HG03095 (cell line): Measurements from ENCODE around the gene RPS18.
A peak's percentile ranks its signal among the peaks of the same experiment; 100 is the strongest.
"Not testable (repeated sequence)": the region's sequence is repeated elsewhere in the genome, so short reads cannot be mapped to it uniquely, and the experiment has no call there.

Source experiments
- ATAC-seq: cut with Tn5 transposase; IDR thresholded peaks from one replicate; pipeline ENCODE4 v1.9.1; 2021; ENCODE audit warnings: moderate library complexity; ENCODE audit not compliant: unreplicated experiment

The RPS18 gene

DNA sequence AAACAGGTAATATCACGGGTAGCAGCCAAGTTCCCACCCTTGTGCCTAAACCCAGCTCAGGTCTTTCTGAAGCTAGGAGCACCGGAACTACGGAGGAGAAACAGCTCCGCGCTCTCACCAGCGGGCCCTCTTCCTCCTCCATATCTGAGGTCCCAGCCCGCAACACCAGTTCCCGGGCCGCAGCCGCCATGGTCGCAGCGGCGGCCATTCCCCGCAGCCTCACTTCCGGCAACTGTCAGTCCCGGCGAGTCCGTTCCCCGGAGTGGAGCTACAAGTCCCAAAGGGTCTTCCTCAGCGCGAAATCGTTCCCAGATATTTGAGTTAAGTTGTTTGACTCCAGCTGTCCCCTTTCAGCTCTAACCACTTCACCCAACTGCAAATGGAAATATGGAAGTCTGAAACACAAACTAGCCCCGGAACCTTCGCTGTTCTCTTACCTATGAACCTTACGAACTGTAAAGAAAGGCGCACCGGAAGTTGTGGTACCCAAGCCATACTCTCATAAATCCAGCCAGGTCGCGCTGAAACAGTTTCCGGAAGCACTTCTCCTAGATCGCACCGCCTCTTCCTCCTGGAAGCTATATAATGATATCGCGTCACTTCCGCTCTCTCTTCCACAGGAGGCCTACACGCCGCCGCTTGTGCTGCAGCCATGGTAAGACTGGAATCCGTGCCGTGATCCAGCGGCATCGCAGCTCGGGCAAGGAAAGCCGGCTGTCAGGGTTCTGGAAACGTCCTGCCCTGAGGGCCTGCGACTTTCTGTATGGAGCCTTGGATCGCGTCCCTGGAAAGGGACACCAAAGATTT lies at the start of gene RPS18, which contains the start of gene VPS52:
Gene RPS18 (plus strand): TSS at position 608 of the 807 bp plus-strand sequence. CDS start 45 bp downstream, at position 653.
Gene VPS52 (minus strand): TSS at position 409 of the 807 bp plus-strand sequence. CDS start 201 bp downstream, at position 208.
- peak; percentile 76 for ATAC-seq

DNA sequence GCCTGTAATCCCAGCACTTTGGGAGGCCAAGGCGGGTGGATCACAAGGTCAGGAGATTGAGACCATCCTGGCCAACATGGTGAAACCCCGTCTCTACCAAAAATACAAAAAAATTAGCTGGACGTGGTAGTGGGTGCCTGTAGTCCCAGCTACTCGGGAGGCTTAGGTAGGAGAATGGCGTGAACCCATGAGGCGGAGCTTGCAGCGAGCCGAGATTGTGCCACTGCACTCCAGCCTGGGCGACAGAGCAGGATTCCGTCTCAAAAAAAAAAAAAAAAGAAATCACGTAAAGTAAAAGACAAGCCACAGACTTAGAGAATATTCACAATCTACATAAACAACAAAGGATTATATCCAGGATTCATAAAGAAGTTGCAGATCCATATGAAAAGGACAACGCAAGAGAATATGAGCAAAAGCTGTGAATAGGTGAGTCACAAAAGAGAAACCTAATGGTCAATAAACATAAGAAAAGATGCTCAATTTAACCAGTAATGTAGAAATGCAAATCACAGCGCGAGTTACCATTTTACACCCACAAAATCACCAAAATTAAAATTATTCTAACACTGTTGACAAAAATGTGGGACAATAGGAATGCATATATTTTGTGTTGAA lies 45.3 kb upstream of the RPS18 start:
- not testable (repeated sequence) for ATAC-seq

DNA sequence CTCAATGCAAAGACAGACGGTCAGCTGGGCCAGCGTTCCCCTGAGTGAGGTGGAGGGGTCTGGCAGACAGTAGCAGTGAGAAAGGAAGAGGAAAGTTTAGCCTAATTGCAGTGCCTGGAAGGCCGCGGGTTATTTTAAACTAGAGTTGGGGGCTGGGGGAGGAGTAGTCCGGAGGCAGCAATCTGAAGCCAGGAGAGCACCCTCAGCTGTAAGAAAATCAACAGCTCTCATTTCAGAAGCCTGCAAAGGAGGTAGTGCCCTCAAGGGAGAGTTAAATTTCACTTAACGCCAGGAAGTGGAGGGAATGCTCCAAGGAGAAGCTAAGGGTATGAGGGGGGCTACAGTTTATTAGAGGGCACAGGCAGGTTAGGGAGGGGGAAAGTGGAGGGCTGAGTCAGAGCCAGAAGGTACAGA lies 36.6 kb upstream of the RPS18 start:
- no peak for ATAC-seq

DNA sequence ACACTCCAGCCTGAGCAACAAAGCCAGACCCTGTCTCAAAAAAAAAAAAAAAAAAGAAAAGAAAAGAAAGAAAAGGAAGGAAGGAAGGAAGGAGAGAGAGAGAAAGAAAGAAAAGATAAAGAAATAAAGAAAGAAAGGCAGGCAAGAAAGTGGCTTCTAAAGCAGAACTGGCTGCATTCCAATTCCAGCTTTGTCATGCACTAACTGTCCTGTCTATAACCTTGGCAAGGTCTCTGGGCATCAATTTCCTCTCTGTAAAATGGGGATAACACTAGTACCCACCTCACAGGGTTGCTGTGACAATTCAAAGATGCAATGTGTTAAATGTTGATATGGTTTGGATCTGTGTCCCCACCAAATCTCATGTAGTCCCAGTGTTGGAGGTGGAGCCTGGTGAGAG lies 35.5 kb upstream of the RPS18 start:
- no peak for ATAC-seq

DNA sequence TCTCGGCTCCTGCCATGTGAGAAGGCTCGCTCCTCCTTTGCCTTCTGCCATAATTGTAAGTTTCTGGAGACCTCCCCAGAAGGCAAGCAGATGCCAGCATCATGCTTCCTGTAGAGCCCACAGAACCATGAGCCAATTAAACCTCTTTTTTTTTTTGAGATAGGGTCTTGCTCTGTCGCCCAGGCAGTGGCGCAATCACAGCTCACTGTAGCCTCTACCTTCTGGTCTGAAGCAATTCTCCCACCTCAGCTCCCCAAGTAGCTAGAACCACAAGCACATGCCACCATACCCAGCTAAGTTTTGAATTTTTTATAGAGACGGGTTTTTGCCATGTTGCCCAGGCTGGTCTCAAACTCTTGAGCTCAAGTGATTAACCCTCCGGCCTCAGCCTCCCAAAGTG lies 35.0 kb upstream of the RPS18 start:
- ATAC-seq, result no peak

DNA sequence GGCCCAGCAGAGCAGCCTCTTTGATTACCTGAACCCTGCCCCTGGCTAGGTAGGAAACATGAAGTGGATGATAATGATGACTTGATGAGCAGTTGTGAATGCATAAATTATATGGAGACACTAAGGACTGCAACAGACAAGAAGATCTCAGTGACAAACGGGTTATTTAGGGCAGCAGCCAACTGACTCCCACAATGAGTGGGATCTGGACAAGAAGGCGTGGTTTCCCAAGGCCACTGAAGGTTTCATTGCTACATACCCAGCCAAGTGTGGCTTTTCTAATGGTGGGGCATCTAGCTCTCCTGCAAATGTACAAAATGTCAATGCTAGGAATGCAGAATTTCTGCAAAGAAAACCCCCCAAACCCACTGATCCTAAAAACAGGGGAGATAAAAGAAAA lies 34.1 kb upstream of the RPS18 start:
- ATAC-seq, result no peak

DNA sequence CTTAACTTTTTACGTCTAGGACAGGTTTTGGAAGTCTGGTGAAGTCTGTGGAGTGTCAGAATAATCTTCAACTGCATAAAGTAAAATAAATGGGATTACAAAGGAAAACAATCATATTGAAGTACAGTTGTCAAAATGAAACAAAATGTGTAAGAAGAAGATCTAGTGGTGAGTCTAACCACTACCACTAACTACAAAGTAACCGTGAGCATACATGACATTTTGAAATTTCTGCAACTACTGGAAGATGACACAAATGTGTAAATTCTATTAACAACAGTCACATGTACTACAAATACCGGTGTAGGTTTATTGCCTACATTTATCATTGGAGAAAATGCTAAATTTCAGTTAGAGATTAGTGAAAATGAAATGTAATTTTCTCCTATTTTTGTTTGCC lies 29.9 kb upstream of the RPS18 start:
- no peak for ATAC-seq

DNA sequence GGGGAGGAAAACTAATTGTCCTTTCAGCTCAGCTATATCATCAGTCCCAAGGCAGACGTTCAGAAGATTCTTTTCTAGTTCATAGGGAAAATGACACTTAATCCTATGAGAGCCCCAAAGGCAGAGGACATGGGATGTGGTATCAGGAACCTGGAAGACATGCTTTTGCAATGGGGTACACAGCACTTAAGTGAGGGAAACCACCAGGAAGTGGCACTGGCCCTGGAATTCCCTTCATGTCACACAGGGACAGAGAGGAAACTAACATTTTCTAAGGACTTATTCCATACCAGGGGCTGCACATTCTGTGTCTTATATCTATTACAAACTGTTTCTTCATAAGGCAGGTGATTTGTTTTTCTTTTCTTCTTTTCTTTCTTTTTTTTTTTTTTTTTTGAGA lies 28.4 kb upstream of the RPS18 start:
- ATAC-seq, result no peak

DNA sequence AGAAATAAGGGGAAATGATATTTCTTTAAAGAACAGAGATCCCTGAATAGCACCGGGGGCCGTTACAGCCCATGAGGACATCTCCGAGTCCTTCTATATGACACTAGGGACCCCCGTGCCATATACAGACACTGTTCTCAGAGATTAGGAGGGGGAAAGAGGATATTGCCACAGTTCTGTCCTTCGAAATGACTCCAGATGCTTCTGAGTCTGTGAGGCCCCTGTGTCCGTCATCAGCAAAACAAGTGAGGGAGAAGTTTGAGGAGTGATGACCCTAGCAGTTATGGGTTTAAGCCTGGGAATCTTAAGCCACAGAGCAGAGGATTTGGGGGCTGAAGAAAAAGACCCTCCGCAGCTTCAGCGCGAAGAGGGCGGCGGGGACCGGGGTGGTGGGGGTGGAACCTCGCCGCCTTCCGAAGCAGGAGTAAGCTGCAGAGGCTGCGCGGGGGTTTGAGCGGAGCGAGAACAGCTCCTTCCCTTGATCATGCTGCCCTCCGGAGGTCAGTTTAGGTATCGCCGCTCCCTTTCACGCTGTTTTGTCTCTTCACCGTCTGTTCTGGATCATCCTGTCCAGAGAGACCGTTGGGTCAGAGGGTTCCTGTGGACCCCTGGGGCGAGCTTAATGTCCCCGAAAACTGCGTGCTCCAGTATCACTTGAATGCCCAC lies 23.8 kb upstream of the RPS18 start:
- ATAC-seq, result no peak

DNA sequence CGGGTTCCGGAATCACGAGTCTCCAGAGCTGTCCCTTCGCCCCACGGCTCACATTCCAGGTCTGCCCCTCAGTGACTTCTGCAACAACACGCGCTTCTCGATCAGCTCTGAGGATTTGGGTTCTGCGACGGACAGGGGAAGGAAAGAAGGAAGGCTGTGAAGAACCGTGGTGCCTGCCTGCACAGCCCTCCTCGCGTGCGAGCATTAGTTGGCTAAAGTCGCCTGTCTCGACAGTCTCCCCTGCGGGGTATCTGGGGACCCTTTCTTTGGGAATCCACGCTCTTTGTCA lies 23.3 kb upstream of the RPS18 start:
- no peak for ATAC-seq

DNA sequence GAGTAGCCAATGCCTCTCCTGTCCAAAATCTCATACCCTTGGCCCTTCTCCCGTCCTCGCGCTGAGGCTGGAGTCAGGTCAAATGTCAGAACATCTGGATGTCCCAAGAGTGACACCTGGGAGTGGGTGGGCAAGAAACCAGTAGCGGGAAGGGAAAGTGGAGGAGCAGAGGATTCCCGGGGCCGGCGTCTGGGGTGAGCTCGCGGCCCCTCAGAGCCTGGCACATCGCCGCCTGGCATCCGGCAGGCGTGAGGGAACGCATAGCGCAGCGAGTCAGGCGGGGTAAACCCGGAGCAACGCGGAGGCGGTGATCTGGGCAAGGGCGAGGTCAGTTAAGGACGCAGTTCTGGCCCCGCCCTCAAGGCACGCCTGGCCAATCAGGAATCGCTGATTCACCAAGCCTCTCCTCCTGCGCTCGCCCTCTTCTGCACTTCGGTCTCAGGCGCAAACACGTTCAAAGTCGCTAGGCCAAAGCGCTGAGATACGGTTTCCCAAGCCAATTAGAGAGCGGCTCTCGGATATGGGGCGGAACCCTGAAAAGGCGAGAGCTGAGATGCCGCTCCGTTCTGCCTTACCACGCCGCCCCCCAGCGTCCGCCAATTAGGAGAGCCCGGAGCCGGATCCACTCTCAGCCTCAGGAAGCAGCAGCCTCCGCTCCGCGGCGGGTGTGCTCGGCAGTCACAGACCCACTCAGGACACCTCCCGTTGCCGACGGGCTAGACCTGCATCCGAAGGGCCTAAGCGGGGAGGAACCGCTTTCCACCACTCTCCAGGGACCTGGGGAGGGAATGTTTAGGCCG lies 22.7 kb upstream of the RPS18 start:
- peak; percentile 87 for ATAC-seq

DNA sequence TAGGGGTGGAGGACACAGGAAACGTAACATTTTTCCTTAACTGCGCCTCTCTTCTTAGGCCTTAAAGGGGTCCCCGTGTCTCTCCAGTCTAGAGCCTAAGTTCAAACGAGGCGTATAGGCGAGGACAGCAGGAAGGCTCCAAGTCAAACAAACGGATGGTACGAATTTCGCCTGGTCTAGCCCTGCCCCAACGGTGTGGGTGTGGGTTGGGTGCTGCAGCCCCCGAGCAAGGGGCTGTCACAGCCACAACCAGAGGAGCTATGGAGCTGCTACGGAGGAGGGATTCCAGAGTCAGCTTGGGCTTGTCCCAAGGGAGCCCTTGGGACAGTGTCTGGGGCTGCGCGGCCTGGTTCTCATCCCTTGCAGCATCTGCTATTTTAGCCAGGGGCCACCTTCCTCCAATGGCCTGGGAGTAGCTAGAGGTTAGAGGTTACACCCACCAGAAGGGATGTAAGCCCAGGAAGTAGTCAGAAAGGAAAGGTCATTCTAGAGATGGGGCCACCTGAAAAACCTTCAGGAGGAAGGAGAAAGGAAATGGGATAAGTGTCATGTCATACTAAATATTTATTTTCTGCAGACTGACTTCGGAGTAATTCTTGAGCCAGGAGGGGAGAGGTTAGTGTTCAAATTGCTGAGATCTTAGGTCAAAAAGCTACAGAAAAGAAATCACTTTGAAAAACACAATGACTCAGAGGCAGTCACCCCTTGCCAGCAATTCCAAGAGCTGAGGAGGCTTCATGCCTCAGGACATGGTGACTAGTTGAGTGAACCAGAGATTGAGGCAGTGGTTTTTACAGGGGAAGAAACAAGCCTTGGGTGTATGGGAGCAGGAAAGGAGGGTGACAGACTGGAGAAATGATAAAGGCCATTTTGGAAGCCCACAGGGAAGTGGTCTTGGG lies 21.9 kb upstream of the RPS18 start:
- no peak for ATAC-seq

DNA sequence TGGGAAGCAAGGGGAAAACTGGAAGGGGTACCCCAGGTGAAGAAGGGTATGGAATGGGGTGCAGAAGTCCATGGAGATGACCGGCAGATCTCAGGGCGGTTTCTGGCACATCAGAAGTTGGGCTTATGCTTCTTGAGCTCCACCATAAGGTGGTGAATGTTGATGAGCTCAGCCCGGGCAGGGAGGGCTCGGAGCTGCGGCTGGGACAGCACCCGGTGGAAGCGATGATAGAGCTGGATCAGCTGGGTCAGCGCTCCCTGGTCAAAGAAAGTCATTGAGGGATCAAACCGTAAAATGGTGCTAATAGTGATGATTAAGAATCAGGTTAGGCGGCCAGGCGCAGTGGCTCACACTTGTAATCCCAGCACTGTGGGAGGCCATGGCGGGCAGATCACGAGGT lies 21.1 kb upstream of the RPS18 start:
- ATAC-seq, result no peak

DNA sequence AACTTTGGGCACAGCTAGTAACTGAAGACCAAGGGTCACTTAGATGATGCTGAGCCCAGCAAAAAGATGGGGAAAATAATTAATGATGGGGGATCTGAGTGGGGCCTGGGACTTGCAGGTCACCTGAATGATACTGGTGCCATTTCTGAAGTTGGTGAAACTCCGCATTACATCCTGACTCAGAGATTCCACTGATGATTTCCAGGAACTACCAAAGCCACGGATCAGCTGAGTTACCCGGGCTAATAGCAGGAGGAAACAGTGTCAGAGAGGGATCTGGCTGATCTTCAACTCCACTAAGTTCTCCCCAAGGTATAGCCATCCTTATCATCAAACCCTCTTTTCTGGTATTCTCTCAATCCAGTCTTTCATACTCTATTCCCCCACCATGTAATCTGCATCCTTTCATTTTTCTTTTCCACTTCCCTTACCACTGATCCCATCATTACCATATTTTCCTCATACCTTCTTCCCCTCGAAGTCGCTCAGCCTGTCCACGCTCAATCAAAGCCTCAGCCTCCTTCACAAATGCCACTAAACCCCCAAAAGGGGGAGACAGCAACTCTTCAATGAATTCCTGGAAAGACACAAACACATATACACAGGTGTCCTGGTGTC lies 20.4 kb upstream of the RPS18 start:
- no peak for ATAC-seq

DNA sequence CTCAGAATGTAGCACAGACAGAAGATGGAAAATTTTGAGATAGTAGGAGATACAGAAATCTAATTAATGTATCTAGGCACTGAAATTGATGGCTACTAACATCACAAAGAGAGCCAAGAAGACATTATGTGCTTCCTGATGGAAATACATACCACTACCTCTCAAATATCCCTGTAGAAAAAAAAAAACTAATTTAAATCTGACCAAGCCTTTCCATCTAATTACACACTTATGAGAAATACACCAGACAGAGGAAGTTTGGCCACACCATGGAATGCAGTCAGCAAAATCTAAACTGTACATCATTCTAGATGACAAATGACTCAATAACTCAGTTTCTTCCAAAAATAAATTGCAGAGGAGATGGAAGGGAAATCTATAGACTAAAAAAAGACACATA lies 19.1 kb upstream of the RPS18 start:
- ATAC-seq, result no peak

DNA sequence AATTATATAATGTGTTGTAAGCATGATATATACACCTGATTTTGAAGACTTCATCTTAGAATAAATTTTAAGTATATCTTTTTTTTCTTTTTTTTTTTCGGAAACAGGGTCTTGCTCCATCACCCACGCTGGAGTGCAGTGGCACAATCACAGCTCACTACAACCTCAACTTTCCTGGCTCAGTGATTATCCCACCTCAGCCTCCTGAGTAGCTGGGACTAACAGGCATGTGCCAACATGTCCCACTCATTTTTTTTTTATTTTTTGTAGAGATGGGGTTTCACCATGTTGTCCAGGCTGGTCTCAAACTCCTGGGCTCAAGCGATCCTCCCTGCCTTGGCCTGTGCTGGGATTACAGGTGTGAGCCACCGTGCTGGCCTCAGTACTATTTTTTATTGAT lies 17.3 kb upstream of the RPS18 start:
- no peak for ATAC-seq

DNA sequence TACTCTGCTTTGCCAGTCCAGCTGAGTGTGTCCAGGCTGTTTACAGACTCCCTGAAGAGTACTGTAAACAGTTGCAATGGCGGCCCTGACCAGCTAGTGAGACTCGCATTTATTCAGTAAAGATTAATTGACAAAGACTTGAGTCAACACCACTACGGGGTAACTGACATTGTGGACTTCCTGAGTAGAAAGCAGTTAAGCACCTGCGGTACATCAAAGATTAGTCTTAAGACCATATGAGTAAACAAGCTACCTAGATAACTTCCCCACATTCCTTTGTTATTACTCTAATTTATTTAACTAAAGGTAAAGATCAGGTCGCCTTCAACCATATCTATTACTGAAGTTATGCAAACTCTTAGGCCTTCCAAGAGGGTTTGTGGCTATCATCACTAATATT lies 12.8 kb upstream of the RPS18 start:
- no peak for ATAC-seq

DNA sequence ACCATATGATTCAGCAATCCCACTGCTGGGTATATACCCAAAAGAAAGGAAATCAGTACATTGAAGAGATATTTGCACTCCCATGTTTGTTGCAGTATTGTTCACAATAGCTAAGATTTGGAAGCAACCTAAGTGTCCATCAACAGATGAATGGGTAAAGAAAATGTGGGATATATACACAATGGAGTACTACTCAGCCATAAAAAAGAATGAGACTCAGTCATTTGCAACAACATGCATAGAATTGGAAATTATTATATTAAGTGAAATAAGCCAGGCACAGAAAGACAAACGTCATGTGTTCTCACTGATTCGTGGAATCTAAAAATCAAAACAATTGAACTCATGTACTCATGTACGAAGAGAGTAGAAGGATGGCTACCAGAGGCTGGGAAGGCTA lies 9.4 kb upstream of the RPS18 start:
- not testable (repeated sequence) for ATAC-seq

DNA sequence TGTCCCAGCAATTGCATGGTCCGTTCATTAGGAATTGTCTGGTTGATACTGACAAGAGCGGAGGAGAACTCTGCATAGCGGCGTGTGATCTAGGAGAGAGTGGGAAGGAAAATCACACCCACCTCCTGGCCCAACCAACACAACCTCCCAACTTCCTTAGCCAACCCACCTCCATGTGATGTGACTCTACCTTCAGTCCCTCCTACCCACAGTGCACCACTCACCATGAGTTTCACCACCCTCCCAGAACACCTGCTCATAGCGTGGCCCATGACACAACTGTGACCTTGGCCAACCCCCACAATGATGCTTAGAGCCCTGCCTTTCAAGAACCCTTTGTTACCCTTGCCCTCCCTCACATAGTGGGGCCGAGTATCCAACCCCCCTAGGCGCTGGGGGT lies 7.9 kb upstream of the RPS18 start:
- no peak for ATAC-seq

DNA sequence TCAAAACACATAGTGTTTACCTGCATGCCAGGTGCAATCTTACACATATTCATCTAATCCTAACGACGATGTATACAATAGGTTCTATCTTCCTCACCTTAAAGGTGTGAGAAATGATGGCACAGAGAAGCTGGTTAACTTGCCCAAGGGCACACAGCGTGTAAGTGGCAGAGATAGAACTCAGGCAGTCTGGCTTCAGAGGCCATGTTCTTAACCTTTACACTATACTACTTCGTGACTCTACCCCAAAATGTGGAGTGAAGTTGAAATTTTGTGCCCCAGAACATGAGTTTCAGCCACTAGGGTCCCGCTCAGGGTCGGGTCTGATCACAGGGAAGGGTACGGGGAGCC lies 783 bp upstream of the RPS18 start:
- ATAC-seq, result peak; percentile 4
